Activated T-cell treated with anti-CD3 and anti-CD28 coated beads, Interleukin-2, amount 50 U/mL, for 4 hours (primary cell): Measurements from ENCODE around the gene CALHM1. TPM values are rescaled to one million over a fixed set of nuclear protein-coding genes. Genes with fewer than 3 reads are reported as not detected.
"Not testable (repeated sequence)": the region's sequence is repeated elsewhere in the genome, so short reads cannot be mapped to it uniquely, and the experiment has no call there.

Source experiments
- ATAC-seq, 2 donors: fragments of 200-7000 bp; cut with Tn5 transposase; one replicate each; pipeline ENCODE4 v1.10.0; 2021
- DNase-seq: peaks from one replicate; pipeline ENCODE4 v3.0.0-alpha.2; 2020
- H3K27me3 Mint-ChIP-seq: one replicate; pipeline ENCODE4 v1.8.0; 2021; ENCODE audit warnings: low read depth, mixed read lengths
- H3K36me3 Mint-ChIP-seq: one replicate; pipeline ENCODE4 v1.8.0; 2022; ENCODE audit warnings: mixed read lengths; ENCODE audit not compliant: insufficient read depth
- H3K4me1 Mint-ChIP-seq: one replicate; pipeline ENCODE4 v1.8.0; 2021; ENCODE audit warnings: low read depth, mixed read lengths
- H3K4me3 Mint-ChIP-seq: one replicate; pipeline ENCODE4 v1.8.0; 2021; ENCODE audit warnings: mild to moderate bottlenecking, moderate library complexity, mixed read lengths
- H3K9me3 Mint-ChIP-seq: one replicate; pipeline ENCODE4 v1.8.0; 2021; ENCODE audit warnings: mixed read lengths
- total RNA-seq, 3 donors: library from RNA; stranded (reverse); gene quantifications; one replicate each; pipeline ENCODE4 v1.2.1, GENCODE V29; 2021

The CALHM1 gene
- total RNA-seq, 3 donors from 2014 or later = not detected

DNA sequence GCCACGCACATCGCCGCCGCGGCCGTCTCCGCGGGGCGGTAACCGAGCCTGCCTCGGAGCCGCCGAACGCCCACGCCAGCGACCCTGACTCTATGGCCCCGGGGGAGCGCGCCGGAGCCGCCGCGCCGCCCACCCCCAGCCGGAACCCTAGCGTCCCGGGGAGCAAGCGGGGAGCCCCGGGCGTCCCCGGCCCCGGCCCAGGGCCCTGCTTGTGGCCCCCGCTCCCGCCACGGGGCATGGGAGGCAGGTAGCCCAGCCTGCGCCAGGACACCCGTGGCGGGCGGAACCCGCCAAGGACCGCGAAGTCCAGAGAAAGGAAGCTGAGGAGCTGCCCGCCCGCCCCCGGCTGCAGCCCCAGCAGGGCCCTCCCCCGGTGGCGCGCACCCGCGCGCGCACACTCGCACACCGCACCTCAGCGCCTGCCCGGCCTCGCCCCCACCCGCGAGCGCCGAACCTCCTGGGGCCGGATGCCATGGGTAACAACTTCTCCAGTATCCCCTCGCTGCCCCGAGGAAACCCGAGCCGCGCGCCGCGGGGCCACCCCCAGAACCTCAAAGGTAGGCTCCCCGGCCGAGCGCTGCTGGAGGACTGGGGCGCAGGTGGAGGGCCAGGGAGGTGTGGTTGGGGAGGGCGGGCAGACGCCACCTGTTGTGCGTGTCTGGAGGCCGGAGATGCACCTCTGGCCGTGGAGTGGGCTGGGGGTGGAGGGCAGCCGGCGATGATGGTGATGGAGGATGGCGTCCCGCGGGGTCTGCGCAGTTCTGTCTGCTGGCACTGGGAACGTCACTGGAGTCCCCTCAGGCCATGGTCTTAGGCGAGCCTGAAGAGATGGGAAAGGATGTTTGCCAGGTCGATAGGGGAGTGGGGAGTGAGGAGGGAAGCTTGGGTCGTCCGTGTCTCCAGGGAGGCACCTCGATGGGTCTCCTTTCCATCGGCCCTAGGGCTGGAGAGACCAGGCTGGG is 35.5 kb upstream of the CALHM1 start:
- H3K9me3 Mint-ChIP-seq = no peaks in the 10 kb centered on the region
- H3K36me3 Mint-ChIP-seq = no peaks in the 10 kb centered on the region
- H3K4me1 Mint-ChIP-seq = peaks cover 25% of the 10 kb centered on the region
- no peak for DNase-seq
- ATAC-seq = peak; percentile 49 to 53
- peak overlapping the region; percentile 74 for H3K4me3 Mint-ChIP-seq
- peaks cover 44% of the 10 kb centered on the region for H3K27me3 Mint-ChIP-seq

DNA sequence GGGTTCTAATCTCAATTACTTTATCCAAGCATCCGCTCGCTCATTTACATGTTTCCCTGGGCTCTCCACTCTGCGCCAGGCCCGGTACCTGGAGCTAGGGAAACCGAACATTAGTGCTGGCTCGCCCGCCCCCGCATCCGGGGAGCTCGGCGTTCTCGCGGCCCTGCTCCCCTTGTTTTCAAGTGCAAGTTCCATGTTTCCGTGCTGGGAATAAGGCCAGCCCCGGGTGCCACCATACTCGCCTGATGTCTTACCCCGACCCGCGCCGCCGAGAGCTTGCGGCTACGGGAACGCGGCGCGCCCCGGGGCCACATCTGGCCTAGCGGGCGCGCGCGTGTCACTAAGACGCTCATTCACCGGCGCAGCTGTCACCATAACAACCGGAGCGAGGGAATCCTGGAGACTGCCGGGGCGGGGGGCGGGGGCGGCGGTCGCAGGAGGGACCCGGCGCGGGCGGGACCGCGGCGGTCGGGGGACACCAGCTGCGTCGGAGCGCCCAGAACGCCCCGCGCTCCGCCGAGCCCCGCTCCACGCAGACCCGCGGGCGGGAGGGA is 34.7 kb upstream of the CALHM1 start, which contains the start of gene NEURL1:
TSS of gene NEURL1 (plus strand) at position 344 of the 554 bp plus-strand sequence. CDS start 683 bp downstream, outside the sequence.
- Mint-ChIP-seq H3K36me3 (no peaks in the 10 kb centered on the region), H3K9me3 (no peaks in the 10 kb centered on the region), H3K4me1 (peaks cover 25% of the 10 kb centered on the region), H3K4me3 (peak within 1 kb of the TSS; percentile 79), H3K27me3 (peaks cover 44% of the 10 kb centered on the region)
- DNase-seq (no peak), ATAC-seq (peak; percentile 35 to 43)

DNA sequence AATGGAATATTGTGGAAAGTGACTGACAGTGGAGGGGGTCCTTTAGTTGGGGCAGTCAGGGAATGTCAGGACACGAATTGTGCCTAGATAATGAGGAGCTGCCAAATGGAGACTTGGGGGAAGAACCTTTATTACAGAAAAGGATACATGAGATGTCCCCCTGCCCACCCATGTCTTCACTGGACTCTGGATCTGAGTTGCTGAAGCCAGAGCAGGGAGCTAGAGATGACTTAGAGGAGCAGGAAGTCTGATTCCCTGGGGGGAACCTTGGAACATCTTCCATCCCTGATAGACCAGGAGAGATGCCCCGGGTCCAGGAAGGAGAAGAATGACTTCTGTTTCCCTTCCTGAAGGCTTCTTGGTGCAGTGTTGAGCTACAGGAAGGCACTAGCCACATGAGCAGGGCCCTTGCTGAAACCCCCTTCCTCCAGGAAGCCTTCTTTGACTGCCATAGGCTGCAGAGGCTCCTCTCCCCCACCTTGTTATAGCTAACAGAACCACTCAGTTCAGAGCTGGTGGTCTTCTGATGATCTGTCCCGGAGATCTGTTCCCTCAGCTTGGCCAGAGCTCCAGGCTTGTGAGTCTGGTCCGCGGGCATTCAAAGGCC is 34.1 kb upstream of the CALHM1 start:
- DNase-seq (no peak), ATAC-seq (no peak)
- peaks cover 43% of the 10 kb centered on the region for H3K27me3 Mint-ChIP-seq
- no peaks in the 10 kb centered on the region for H3K36me3 Mint-ChIP-seq
- peak overlapping the region; percentile 79 for H3K4me3 Mint-ChIP-seq
- H3K4me1 Mint-ChIP-seq = peaks cover 25% of the 10 kb centered on the region
- H3K9me3 Mint-ChIP-seq = no peaks in the 10 kb centered on the region

DNA sequence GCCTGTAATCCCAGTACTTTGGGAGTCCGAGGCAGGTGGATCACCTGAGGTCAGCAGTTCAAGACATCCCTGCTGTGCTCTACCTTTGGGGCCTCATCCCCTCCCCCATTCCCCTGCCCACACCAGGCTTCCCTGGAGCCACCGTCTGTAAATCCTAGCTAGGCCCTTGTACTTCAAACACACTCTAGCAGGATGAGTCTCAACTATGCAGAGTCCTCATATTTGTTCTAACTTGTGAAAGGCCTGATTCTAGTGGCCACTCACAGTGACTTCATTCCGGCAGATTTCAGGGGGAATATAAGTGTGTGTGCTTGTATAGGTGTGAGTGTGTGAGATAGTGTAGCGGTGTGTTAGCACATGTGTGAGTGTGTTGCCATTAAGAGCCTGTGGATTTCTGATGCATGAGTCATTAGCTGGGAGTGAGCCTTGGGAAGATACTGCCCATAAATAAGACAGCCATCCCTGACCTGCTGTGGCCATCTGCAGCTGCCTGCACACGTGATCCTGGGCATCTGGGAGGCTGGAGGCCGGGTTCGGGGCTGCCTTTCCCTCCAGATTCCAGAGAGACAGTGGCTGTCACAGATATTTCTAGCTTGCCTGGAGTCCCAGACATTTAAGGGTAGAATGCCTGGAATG is 33.1 kb upstream of the CALHM1 start:
- Mint-ChIP-seq H3K36me3 (no peaks in the 10 kb centered on the region), H3K27me3 (peaks cover 35% of the 10 kb centered on the region), H3K9me3 (no peaks in the 10 kb centered on the region), H3K4me1 (peaks cover 25% of the 10 kb centered on the region), H3K4me3 (peak overlapping the region; percentile 26)
- ATAC-seq = no peak
- no peak for DNase-seq

DNA sequence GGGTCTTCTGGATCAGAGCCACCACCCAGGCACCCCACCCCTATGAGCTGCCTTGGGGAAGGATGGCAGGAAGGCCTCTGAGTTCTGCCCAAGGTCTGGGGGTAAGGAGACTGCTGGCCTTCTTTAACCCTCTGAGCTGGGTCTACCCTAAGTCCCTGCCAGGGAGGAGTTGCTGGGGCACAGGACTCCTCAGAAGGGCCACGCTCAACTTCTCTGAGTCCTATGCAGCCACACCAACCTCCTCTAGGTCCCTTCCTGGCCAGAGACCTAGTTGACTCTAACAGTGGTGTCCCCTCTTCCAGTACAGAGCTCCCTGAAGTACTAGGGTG is 32.2 kb upstream of the CALHM1 start:
- Mint-ChIP-seq H3K36me3 (no peaks in the 10 kb centered on the region), H3K4me3 (no peak overlapping the region), H3K4me1 (peaks cover 25% of the 10 kb centered on the region), H3K27me3 (peaks cover 35% of the 10 kb centered on the region), H3K9me3 (no peaks in the 10 kb centered on the region)
- ATAC-seq (no peak), DNase-seq (no peak)

DNA sequence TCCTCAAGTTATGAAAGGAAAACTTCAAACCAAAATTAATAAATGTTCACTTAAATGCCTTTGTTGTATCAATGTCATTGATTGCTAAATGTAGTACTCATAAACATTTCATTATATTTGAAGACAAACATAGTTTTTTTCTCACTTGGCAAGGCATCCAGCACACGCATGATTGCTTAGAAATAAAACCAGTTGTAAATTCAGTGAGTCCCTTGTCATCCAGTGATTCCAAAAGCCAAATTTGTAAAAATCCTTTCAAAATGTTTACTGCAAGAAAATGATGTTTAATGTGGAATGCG is 28.7 kb upstream of the CALHM1 start:
- no peak overlapping the region for H3K4me3 Mint-ChIP-seq
- H3K4me1 Mint-ChIP-seq = peaks cover 15% of the 10 kb centered on the region
- H3K9me3 Mint-ChIP-seq = no peaks in the 10 kb centered on the region
- peaks cover 7% of the 10 kb centered on the region for H3K27me3 Mint-ChIP-seq
- DNase-seq (no peak), ATAC-seq (no peak)
- no peaks in the 10 kb centered on the region for H3K36me3 Mint-ChIP-seq

DNA sequence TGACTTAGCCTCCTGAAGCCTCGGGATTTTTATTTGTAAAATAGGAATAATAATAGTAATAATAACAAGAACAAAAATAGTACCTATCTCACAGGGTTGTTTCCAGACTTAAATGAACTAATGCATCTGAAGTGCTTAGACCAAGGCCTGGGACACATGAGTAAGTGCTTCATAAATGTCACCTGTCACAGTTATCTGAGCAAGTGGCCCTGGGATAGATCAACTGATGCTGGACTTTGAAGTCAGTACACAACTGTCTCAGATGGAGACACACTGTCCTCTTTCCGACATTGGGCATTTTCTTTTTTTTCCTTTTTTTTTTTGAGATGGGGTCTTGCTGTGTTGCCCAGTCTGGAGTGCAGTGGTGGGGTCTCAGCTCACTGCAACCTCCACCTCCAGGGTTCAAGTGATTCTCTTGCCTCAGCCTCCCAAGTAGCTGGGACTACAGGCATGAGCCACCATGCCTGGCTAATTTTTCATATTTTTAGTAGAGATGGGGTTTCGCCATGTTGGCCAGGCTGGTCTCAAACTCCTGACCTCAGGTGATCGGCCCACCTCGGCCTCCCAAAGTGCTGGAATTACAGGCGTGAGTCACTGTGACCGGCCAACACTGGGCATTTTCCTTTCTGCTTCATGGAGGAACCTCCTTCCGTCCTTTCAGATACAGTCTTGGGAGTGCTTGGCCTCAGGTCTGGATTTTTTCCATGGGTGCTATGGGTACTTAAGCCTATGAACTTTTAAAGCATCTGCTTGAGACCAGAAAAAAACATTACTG is 28.1 kb upstream of the CALHM1 start:
- H3K36me3 Mint-ChIP-seq, ATAC-seq, DNase-seq, H3K27me3 Mint-ChIP-seq, H3K4me3 Mint-ChIP-seq, H3K9me3 Mint-ChIP-seq: not testable (repeated sequence)
- H3K4me1 Mint-ChIP-seq = peaks cover 20% of the 10 kb centered on the region

DNA sequence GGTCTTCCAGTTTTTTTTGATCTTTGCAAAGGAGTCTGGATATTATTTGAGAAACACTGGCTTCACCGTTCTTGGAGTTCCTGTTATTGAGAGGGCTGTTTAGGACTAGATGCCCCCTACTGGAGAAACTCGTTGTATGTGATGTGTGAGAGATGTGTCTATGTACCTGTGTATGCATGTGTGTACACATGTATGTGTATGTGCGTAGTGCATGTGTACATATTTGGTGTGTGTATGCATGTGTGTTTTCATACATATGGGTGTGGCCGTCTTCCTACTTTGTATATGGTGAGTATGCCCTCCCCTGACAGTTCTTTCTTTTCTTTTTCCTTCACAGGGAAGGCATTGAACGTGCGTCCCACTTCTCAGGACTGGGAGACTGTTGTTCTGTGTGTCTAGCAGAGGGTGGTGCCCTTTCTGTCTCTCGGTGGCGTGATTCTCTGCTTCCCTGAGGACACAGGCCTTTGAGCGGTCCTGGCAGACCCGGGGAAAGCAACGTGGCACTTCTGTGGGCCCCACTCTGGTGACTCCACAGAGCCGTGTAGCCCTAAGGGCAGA is 23.4 kb upstream of the CALHM1 start:
- DNase-seq (no peak), ATAC-seq (peak; percentile 70 to 72)
- peaks cover 5% of the 10 kb centered on the region for H3K4me1 Mint-ChIP-seq
- H3K27me3 Mint-ChIP-seq = no peaks in the 10 kb centered on the region
- no peaks in the 10 kb centered on the region for H3K9me3 Mint-ChIP-seq
- no peaks in the 10 kb centered on the region for H3K36me3 Mint-ChIP-seq
- no peak overlapping the region for H3K4me3 Mint-ChIP-seq

DNA sequence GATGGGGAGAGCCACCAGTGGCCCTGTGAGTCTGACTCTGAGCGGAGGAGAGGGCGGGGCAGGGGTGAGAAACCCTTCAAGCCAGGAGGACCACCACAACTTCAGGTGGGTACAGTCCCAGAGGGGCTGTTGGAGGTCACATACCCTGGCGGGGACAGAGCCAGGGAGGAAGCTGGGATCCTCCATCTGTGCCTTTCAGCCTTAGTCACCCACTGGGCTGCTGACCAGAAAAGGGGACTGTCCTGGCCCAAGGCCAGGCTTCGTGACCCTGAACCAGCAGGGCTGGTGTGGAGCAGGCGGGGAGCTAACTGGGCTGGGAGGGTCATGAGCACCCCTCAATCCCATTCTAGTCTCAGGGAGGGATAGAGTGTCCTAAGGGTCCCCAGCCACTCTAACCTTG is 21.8 kb upstream of the CALHM1 start:
- H3K4me3 Mint-ChIP-seq = no peak overlapping the region

DNA sequence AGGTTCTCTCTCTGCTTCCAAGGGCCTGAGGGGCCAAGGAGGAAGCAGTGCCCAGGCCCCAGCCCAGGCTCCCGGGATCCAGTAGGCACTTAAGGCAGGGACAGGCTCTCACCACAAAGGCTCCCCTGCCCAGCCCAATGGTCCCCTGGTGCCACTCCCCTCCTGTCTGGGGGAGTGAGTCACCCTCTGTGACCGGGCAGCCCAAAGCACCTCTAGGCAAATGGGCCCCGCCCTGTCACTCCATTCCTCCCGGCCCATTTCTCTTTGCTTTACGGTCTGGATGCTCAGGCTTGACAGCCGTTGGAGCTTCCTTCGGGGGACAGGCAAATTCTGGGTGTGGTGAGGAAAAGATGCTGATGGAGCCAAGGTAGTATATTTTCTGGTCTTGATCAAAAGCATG is 20.4 kb upstream of the CALHM1 start, which contains the start of gene CALHM3:
TSS of gene CALHM3 (minus strand) at position 106 of the 400 bp plus-strand sequence. CDS start 208 bp downstream, outside the sequence.
- Mint-ChIP-seq H3K27me3 (no peaks in the 10 kb centered on the region), H3K36me3 (no peaks in the 10 kb centered on the region), H3K9me3 (no peaks in the 10 kb centered on the region), H3K4me1 (peaks cover 8% of the 10 kb centered on the region), H3K4me3 (no peak within 1 kb of the TSS)
- ATAC-seq = no peak
- no peak for DNase-seq

More for the DNA sequence above, 21.8 kb upstream of the CALHM1 start:
- Mint-ChIP-seq H3K4me1 (peaks cover 8% of the 10 kb centered on the region), H3K9me3 (no peaks in the 10 kb centered on the region), H3K27me3 (no peaks in the 10 kb centered on the region), H3K36me3 (no peaks in the 10 kb centered on the region)
- ATAC-seq (no peak), DNase-seq (no peak)

DNA sequence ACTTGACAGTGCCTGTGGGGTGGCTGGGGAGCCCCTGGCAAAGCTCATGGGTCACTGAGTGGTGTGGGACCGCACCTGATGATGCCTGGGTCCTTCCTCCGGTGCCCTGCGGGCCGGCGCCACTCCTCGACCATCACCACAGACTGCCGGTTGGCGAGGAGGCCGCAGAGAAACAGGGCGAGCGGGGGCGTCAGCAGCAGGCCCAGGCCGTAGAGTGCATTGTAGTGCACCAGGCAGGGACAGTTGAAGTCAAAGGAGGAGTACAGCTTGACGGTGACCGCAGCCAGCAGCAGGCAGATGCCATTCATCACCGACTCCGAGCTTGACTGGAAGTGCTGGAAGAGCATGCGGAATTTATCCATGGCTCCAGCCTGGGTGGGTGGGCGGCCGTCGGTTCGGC is 20.0 kb upstream of the CALHM1 start:
- no peaks in the 10 kb centered on the region for H3K9me3 Mint-ChIP-seq
- H3K36me3 Mint-ChIP-seq = no peaks in the 10 kb centered on the region
- no peak for ATAC-seq
- H3K4me3 Mint-ChIP-seq = no peak overlapping the region
- H3K4me1 Mint-ChIP-seq = peaks cover 10% of the 10 kb centered on the region
- no peaks in the 10 kb centered on the region for H3K27me3 Mint-ChIP-seq
- no peak for DNase-seq

DNA sequence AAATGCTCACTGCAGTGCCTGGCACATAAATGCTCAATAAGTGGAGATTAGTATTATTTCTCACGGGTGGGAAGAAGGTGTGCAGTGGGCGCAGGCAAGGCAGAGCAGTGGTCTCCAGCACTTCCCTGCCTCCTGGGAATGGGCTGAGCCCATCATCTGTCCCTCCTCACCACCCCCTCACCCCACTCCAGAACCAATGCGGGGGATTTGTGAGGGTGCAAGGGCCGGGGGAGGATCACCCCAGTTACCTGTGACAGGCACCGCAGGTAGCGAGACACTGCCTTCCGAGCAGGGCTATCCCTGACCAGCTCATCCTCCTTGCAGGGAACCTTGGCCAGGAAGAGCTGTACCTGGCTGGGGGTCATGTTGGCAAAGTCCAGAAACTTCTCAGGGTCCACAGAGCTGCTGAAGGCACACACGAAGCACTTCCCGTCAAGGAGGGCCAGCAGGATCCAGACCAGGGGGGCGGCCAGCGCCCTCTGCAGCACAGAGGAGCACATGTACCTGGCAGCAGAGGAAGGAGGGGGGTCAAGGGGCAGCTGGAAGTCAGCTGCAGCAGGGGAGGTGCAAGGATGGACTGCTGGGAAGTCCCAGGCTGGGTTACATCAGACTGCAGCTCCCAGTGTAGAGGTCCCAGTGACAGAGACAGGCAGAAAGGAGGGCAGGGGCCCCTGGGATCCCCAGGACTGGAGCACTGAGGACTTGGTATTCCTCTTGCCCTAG is 17.5 kb upstream of the CALHM1 start:
- ATAC-seq (no peak), DNase-seq (no peak)
- no peaks in the 10 kb centered on the region for H3K36me3 Mint-ChIP-seq
- no peak overlapping the region for H3K4me3 Mint-ChIP-seq
- peaks cover 19% of the 10 kb centered on the region for H3K4me1 Mint-ChIP-seq
- H3K27me3 Mint-ChIP-seq = no peaks in the 10 kb centered on the region
- H3K9me3 Mint-ChIP-seq = no peaks in the 10 kb centered on the region

DNA sequence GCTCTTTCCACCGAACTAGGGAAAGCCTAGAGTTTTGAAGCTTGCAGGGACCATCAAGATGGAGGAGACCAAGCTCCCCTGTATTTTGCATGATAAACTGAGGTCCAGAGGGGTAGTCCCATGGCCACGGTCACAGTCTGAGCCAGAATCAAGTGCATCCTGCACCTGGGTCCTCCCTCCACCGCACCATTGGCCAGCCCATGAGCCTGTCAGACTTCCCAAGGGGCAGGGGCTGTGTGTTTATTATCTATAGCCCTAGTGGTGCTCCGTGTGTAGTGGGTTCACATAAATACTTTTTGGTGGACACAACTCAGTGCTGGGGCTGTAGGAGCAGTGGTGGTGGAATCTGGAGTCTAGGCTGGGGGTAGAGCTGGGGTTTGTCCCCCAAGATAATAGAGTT is 16.7 kb upstream of the CALHM1 start:
- DNase-seq (no peak), ATAC-seq (no peak)
- H3K4me1 Mint-ChIP-seq = peaks cover 27% of the 10 kb centered on the region
- no peak overlapping the region for H3K4me3 Mint-ChIP-seq
- no peaks in the 10 kb centered on the region for H3K36me3 Mint-ChIP-seq
- H3K9me3 Mint-ChIP-seq = no peaks in the 10 kb centered on the region
- H3K27me3 Mint-ChIP-seq = no peaks in the 10 kb centered on the region
